Activated CD4-positive, alpha-beta T cell treated with anti-CD3 and anti-CD28 coated beads, Interleukin-2, amount 50 U/mL, for 24 hours (primary cell): ENCODE data around the gene GPATCH2.
"Not testable (repeated sequence)": the region's sequence is repeated elsewhere in the genome, so short reads cannot be mapped to it uniquely, and the experiment has no call there.

ENCODE experiments used
- DNase-seq, 2 donors: peaks; one replicate each; pipeline ENCODE4 v3.0.0-alpha.2; 2020; ENCODE audit warnings: low read depth in 1 of 2, low spot score in 1 of 2

The GPATCH2 gene

GRCh38 chr1:217584286-217584811 lies 46.5 kb downstream of the GPATCH2 start:
- not testable (repeated sequence) for DNase-seq

GRCh38 chr1:217577336-217577735 lies 53.6 kb downstream of the GPATCH2 start:
- DNase-seq: no peak

- no peak for DNase-seq
Observed at GRCh38 chr1:217574265-217574949, 56.5 kb downstream of the GPATCH2 start.

- no peak for DNase-seq
Observed at GRCh38 chr1:217569021-217569420, 61.9 kb downstream of the GPATCH2 start.

DNA sequence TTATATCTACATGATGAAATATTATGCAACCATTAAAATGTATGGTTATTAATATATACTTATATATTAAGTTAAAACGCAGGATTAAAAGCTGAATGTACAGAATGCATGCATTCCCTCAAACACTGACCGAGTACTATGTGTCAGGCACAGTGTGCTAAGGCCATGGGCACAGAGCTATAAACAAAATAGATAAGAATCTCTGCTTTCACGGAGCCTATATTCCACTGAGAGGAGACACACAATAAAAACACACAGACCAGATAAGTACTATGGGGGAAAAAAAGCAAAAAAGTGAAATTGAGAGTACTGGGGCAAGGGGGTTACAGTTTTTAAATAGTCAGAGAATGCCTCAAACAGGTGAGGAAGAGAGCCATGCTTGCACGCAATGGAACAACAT lies 62.7 kb downstream of the GPATCH2 start:
- DNase-seq: no peak

DNA sequence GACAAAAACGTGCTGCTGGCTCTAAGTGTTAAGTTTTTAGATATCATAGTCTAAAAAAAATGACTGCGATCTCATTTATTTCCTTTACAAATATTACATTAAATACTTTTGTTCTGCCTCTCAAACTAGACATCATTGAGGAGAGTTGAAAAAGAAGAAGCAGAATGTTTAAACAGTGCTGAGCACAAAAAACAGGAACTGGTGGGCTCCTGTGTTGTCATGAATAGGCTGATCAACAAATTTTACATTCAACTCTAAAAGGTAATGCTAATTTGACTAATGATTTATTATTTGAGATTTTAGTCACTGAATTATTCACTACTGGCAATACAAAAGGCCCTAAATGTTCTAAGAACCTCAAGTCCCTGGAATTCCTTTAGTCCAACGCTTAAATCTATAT lies 66.1 kb downstream of the GPATCH2 start:
- DNase-seq: no peak

DNA sequence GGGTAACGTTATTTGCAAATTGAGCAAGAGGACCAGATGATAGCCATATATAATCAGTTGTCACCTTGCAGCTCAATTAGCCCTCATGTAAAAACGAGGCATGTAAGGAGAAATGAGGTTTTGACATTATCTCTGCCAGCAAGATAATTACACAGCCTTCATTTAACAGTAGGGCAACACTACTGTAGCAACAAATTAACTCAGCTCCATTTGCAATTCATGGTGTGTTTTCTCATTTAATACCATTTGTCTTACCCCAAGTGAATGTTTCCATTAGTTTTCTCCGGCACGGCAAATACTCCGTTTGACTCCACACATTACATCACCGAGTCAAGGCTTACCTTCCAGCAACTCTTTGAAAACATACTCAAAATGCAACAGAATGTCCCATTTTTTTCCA lies 66.7 kb downstream of the GPATCH2 start:
- DNase-seq: no peak

- no peak for DNase-seq
Observed at GRCh38 chr1:217563179-217563578, 67.7 kb downstream of the GPATCH2 start.

GRCh38 chr1:217562229-217562878 lies 68.5 kb downstream of the GPATCH2 start:
- DNase-seq: no peak

GRCh38 chr1:217561446-217561845 lies 69.4 kb downstream of the GPATCH2 start:
- DNase-seq: no peak

GRCh38 chr1:217554849-217555248 lies 76.0 kb downstream of the GPATCH2 start:
- no peak for DNase-seq

DNA sequence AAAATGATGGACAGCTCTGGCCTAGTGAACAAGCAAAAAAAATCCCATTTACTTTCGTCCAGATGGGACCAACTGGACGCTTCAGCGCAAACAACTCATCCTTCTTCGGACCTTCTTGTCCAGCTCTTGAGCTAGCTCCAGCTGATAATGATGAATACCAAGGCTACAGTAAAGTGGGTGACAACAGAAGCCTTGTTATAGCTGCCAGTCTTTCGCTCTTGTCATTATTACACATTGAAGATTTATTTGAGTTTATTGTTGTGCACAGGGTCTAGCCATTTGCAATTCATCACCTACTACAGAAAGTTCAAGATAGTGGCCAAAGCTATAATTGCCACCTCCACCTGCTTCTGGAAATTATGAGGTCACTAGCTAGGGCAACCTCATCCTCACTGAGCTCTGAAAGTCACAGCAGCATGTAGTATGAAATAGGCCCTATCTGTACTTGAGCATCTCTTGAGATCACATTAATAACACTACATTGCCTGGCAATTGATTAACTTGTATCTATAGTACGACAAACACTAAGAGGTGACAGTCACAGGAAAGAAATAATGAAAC lies 76.9 kb downstream of the GPATCH2 start:
- no peak for DNase-seq

- DNase-seq: no peak
Observed at GRCh38 chr1:217552339-217552951, 78.4 kb downstream of the GPATCH2 start.

DNA sequence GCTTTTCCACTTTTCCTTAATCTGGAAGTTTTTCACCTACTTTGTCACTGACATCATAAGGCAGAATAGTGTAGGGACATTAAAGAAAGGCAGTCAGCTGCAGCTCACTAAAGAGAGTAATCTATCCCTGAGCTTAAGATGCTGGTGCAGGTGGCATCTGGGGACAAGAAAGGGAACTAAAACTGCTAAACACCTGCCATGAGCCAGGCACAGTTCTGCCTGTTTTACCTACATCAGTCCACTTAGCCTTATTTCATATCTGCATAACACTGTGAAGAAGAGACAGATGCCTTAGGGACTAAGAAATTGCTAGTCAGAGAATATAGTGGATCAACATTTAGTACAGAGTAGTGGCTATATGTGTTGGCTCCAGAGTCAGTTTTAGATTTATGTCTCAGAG lies 88.1 kb downstream of the GPATCH2 start:
- no peak for DNase-seq

DNA sequence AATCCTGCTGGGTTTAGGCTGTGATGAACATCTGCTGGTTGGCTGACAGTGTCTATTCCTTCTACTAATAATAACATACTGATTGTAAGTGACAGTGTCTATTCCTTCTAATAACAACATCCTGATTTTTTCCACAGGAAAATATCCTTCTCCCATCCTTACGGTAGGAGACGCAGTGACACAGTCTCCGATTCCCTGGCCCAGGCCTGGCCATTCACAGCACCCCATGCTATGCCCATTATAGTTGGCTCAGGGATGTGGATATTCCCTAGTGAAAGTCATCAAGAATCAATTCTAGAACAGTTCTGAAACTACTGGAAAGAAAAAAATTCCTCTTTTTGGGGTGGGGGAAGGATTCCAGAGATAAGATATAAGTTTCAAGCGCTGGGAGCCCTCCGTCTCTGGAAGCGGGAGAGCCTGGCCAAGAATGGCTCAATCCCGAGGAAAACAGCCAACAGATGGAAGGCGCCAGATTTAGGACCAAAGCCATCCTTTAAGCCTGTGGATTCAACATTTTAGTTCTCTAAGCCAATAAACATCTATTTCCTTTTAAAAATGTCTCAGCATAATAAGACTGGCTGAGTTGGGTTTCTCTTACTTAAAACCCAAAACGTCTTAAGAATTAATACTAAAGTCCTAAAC lies 88.6 kb downstream of the GPATCH2 start:
- no peak for DNase-seq

GRCh38 chr1:217540321-217540720 lies 90.6 kb downstream of the GPATCH2 start:
- no peak for DNase-seq

DNA sequence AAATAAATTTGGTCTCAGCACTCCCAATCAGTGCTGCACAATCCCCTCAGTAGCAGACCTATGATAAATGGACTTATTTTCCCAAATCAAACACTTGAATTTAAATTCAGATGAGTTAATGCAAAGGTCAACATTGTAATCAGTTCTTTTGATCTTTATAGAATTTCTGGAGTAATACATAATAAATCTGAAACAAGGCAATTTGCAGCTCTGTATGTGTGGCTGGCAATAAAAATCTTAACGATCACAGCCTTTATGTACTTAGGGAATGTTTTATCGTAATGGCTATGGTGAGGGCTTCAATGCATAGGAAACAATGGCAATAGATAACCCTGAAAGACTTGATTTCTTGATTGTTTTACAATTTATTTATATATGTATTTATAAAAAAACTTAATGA lies 91.4 kb downstream of the GPATCH2 start:
- DNase-seq: no peak

GRCh38 chr1:217535601-217536377 lies 95.1 kb downstream of the GPATCH2 start:
- no peak for DNase-seq

- no peak for DNase-seq
Observed at GRCh38 chr1:217534566-217534965, 96.3 kb downstream of the GPATCH2 start.

DNA sequence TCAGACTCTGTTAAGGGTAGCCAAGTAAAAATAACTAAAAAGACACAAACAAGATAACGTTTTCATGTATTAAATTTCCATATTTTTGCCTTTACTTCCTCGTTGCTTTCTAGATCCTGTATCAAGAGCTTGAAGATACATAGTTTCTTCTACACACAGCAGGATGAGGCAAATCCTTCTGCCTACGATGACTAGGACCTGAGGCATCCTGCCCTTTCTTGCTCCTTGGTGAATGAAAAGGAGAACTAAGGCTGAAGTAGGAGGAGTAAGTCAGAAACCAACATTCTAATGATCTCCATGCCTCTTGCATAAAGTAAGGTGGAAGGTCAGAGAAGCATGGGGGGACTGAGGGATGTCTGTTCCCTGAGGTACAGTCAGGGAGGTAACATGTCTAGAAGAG lies 102.6 kb downstream of the GPATCH2 start:
- no peak for DNase-seq

DNA sequence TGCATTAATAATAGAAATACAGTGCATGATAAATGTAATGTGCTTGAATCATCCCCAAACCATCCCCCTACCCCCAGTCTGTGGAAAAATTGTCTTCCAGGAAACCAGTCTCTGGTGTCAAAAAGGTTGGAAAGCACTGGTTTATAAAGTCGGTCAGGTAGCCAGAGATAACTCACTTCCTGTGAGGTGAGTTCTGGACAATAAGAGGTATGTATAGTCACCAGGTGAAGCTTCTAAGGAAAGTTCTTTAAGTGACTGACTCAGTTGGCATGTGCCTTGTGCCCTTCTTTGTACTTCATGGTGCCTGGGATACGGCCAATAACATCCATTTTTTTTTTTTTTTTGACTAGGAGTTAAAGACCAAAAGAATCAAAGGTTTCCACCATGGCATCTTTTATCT lies 103.7 kb downstream of the GPATCH2 start:
- no peak for DNase-seq
